PFSK-1 (cell line): Measurements from ENCODE around the gene MORC3.

Experiments used
- FOXP2 ChIP-seq: optimal IDR thresholded peaks from 2 replicates; pipeline ENCODE3; 2011; ENCODE audit warnings: borderline replicate concordance, control low read depth, inconsistent platforms; ENCODE audit not compliant: insufficient read depth; ENCODE audit errors: extremely low read length, extremely low read depth
- POLR2AphosphoS5 ChIP-seq: IDR thresholded peaks from 2 replicates; pipeline ENCODE4 v1.6.1; 2012; ENCODE audit warnings: low read depth, mild to moderate bottlenecking, control low read depth, low read length, moderate library complexity
- SIN3A ChIP-seq: IDR thresholded peaks from 2 replicates; pipeline ENCODE4 v1.6.1; 2012; ENCODE audit warnings: mild to moderate bottlenecking, low read length, moderate library complexity, borderline replicate concordance; ENCODE audit not compliant: insufficient read depth
- TAF1 ChIP-seq: IDR thresholded peaks from 2 replicates; pipeline ENCODE4 v1.6.1; 2012; ENCODE audit warnings: low read length, control low read depth, borderline replicate concordance; ENCODE audit not compliant: insufficient read depth
- TF ChIP-seq, protein P1 (sequence below), 2 experiments: IDR thresholded peaks; 2 replicates each; pipeline versions ENCODE4 v1.6.1 to v1.8.0; 2011 to 2012; ENCODE audit warnings: low read depth in 2 of 2, low read length in 2 of 2, control low read depth in 1 of 2, inconsistent platforms in 1 of 2, mild to moderate bottlenecking in 1 of 2, moderate library complexity in 1 of 2; ENCODE audit not compliant: insufficient read depth in 1 of 2

The MORC3 gene

GRCh38 chr21:36395353-36396111 is 75.5 kb downstream of the MORC3 start:
- TF ChIP-seq POLR2AphosphoS5 (no peak), FOXP2 (no peak), SIN3A (no peak), TAF1 (no peak)
- TF ChIP-seq, protein P1, sequence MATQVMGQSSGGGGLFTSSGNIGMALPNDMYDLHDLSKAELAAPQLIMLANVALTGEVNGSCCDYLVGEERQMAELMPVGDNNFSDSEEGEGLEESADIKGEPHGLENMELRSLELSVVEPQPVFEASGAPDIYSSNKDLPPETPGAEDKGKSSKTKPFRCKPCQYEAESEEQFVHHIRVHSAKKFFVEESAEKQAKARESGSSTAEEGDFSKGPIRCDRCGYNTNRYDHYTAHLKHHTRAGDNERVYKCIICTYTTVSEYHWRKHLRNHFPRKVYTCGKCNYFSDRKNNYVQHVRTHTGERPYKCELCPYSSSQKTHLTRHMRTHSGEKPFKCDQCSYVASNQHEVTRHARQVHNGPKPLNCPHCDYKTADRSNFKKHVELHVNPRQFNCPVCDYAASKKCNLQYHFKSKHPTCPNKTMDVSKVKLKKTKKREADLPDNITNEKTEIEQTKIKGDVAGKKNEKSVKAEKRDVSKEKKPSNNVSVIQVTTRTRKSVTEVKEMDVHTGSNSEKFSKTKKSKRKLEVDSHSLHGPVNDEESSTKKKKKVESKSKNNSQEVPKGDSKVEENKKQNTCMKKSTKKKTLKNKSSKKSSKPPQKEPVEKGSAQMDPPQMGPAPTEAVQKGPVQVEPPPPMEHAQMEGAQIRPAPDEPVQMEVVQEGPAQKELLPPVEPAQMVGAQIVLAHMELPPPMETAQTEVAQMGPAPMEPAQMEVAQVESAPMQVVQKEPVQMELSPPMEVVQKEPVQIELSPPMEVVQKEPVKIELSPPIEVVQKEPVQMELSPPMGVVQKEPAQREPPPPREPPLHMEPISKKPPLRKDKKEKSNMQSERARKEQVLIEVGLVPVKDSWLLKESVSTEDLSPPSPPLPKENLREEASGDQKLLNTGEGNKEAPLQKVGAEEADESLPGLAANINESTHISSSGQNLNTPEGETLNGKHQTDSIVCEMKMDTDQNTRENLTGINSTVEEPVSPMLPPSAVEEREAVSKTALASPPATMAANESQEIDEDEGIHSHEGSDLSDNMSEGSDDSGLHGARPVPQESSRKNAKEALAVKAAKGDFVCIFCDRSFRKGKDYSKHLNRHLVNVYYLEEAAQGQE (IDR thresholded peaks at IDR 0.05; ENCODE audit: insufficient read depth in 1 of 2, low read depth in 2 of 2, low read length in 2 of 2) = no peak

DNA sequence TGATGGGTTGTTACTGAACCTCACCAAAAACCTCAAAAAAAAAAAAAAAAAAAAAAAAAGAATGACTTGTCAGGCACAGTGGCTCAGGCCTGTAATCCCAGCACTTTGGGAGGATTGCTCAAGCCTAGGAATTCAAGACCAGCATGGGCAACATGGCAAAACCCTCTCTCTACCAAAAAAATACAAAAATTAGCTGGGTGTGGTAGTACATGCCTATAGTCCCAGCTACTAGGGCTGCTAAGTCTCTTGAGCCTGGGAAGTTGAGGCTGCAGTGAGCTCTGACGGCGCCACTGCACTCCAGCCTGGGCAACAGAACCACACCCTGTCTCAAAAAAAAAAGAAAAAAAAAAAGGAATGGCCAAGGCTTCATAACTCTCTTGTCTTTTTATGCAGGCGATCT is 76.3 kb downstream of the MORC3 start:
- TF ChIP-seq TAF1 (no peak), FOXP2 (no peak), SIN3A (no peak), POLR2AphosphoS5 (no peak)
- TF ChIP-seq, protein P1 (IDR thresholded peaks at IDR 0.05; ENCODE audit: insufficient read depth in 1 of 2, low read depth in 2 of 2, low read length in 2 of 2) = no peak

GRCh38 chr21:36396971-36397370 is 77.0 kb downstream of the MORC3 start:
- TF ChIP-seq TAF1 = no peak
- TF ChIP-seq POLR2AphosphoS5 = no peak
- TF ChIP-seq FOXP2 = no peak
- no peak for TF ChIP-seq SIN3A
- TF ChIP-seq, protein P1 (IDR thresholded peaks at IDR 0.05; ENCODE audit: insufficient read depth in 1 of 2, low read depth in 2 of 2, low read length in 2 of 2) = no peak

GRCh38 chr21:36397606-36398005 is 77.6 kb downstream of the MORC3 start:
- TF ChIP-seq, protein P1 (IDR thresholded peaks at IDR 0.05; ENCODE audit: insufficient read depth in 1 of 2, low read depth in 2 of 2, low read length in 2 of 2) = no peak
- no peak for TF ChIP-seq FOXP2
- no peak for TF ChIP-seq SIN3A
